GM12878 (cell line): ENCODE data around the gene DGCR8. TPM values are rescaled to one million over a fixed set of nuclear protein-coding genes. Genes with fewer than 3 reads are reported as not detected.

Experiments used
- ATAC-seq: fragments of 200-7000 bp; cut with Tn5 transposase; 3 replicates; pipeline ENCODE4 v1.9.1; 2020; ENCODE audit warnings: mild to moderate bottlenecking, moderate library complexity
- BruUV-seq: library from RNA; stranded (reverse); fragments of 400-500 nt; replicated peaks from 2 replicates; lab custom pipeline; 2021; lab: Mats Ljungman, UMichigan
- CTCF ChIA-PET: fragments of 300-600 bp; sonication (Branson Sonifier 250); formaldehyde crosslinking; extraction: SDS; loops from one replicate; lab custom pipeline; 2021; ENCODE audit warnings: inconsistent platforms; lab: Yijun Ruan, JAX
- POLR2A ChIA-PET: fragments of 350-600 bp; formaldehyde crosslinking; extraction: SDS; loops from one replicate; lab custom pipeline; 2021; ENCODE audit warnings: inconsistent platforms; lab: Charles Lee
- RAD21 ChIA-PET: fragments of 300-600 bp; sonication (Branson Sonifier 250); formaldehyde crosslinking; loops from one replicate; lab custom pipeline; 2023; ENCODE audit warnings: antibody characterized with exemption; ENCODE audit not compliant: unreplicated experiment; lab: Charles Lee
- SMC1A ChIA-PET: fragments of 300-600 bp; sonication (Branson Sonifier 250); formaldehyde crosslinking; loops from one replicate; lab custom pipeline; 2023; ENCODE audit not compliant: unreplicated experiment, uncharacterized antibody; lab: Charles Lee
- DNase-seq: peaks from one replicate; pipeline ENCODE4 v3.0.0-alpha.2; 2011; ENCODE audit warnings: low read depth, low spot score
- FAIRE-seq: peaks from 3 replicates; lab custom pipeline; 2011; peaks lifted over from hg19 to GRCh38; lab: Jason Lieb, UNC
- H2AFZ ChIP-seq: 2 replicates; pipeline ENCODE4 v1.6.0; 2011; ENCODE audit warnings: low read depth, low read length, control low read depth; ENCODE audit not compliant: control insufficient read depth
- H3K27ac ChIP-seq: 2 replicates; pipeline ENCODE4 v1.5.1; 2011; ENCODE audit warnings: control low read depth; ENCODE audit not compliant: control insufficient read depth, insufficient read depth
- H3K27me3 ChIP-seq, 2 experiments: replicated peaks in 1 of 2; 2 replicates each; pipeline versions ENCODE4 v1.6.0 to v1.6.1; 2011; ENCODE audit warnings: low read length in 1 of 2; ENCODE audit not compliant: control insufficient read depth in 2 of 2, insufficient read depth in 2 of 2
- H3K36me3 ChIP-seq, 2 experiments: 2 replicates each; pipeline ENCODE4 v1.5.1; 2011; ENCODE audit warnings: low read length in 1 of 2; ENCODE audit not compliant: control insufficient read depth in 2 of 2, insufficient read depth in 2 of 2
- H3K4me1 ChIP-seq: 2 replicates; pipeline ENCODE4 v1.6.1; 2011; ENCODE audit warnings: mild to moderate bottlenecking, low read length, moderate library complexity, mixed read lengths; ENCODE audit not compliant: control insufficient read depth, insufficient read depth
- H3K4me2 ChIP-seq: 2 replicates; pipeline ENCODE4 v1.6.0; 2011; ENCODE audit warnings: control low read depth; ENCODE audit not compliant: control insufficient read depth, insufficient read depth
- H3K4me3 ChIP-seq: fragments of 200-600 bp; sonication (generic); 2 replicates; pipeline ENCODE4 v1.5.1; 2016
- H3K79me2 ChIP-seq: 2 replicates; pipeline ENCODE4 v1.6.0; 2011; ENCODE audit warnings: low read length; ENCODE audit not compliant: control insufficient read depth, insufficient read depth
- H3K9ac ChIP-seq: 2 replicates; pipeline ENCODE4 v1.8.0; 2011; ENCODE audit warnings: low read length, control low read depth, mixed read lengths; ENCODE audit not compliant: control insufficient read depth, insufficient read depth
- H3K9me3 ChIP-seq: replicated peaks from 3 replicates; pipeline ENCODE4 v1.5.1; 2011; ENCODE audit warnings: mild to moderate bottlenecking, low read length; ENCODE audit not compliant: control insufficient read depth, insufficient read depth
- H4K20me1 ChIP-seq: 2 replicates; pipeline ENCODE4 v1.6.0; 2011; ENCODE audit not compliant: control insufficient read depth, insufficient read depth
- BACH1 ChIP-seq: fragments of 450-650 bp; IDR thresholded peaks from 2 replicates; pipeline ENCODE4 v1.6.1; 2017; ENCODE audit warnings: mild to moderate bottlenecking, borderline replicate concordance
- EED ChIP-seq: sonication (generic); IDR thresholded peaks from 2 replicates; pipeline ENCODE4 v1.6.1; 2016; ENCODE audit warnings: antibody characterized with exemption, low read depth
- EZH2 ChIP-seq: IDR thresholded peaks from 2 replicates; pipeline ENCODE4 v1.6.1; 2012; ENCODE audit warnings: low read depth, mild to moderate bottlenecking, control low read depth, inconsistent platforms, low read length, borderline replicate concordance; ENCODE audit not compliant: control insufficient read depth
- HDAC6 ChIP-seq: fragments of 200-600 bp; sonication (generic); IDR thresholded peaks from one replicate; pipeline ENCODE4 v1.8.0; 2017; ENCODE audit warnings: antibody characterized with exemption; ENCODE audit not compliant: unreplicated experiment
- KDM1A ChIP-seq: fragments of 200-600 bp; sonication (generic); IDR thresholded peaks from 2 replicates; pipeline ENCODE4 v1.6.1; 2016; ENCODE audit warnings: borderline replicate concordance
- NR2F1 ChIP-seq: fragments of 450-650 bp; conservative IDR thresholded peaks from 2 replicates; pipeline ENCODE4 v1.6.1; 2017; ENCODE audit warnings: mild to moderate bottlenecking
- PML ChIP-seq: IDR thresholded peaks from 2 replicates; pipeline ENCODE4 v1.6.1; 2012; ENCODE audit warnings: low read length, inconsistent platforms
- POLR2AphosphoS2 ChIP-seq: IDR thresholded peaks from 2 replicates; pipeline ENCODE4 v1.6.1; 2011; ENCODE audit warnings: low read depth, mild to moderate bottlenecking, low read length, improper control_type of control experiment, moderate library complexity
- RAD21 ChIP-seq: IDR thresholded peaks from 2 replicates; pipeline ENCODE4 v1.6.1; 2011; ENCODE audit warnings: mild to moderate bottlenecking, low read depth, low read length, moderate library complexity; ENCODE audit not compliant: insufficient read depth
- SMAD5 ChIP-seq: IDR thresholded peaks from 2 replicates; pipeline ENCODE4 v1.6.1; 2016; ENCODE audit warnings: antibody characterized with exemption, low read depth
- SMC3 ChIP-seq: IDR thresholded peaks from 2 replicates; pipeline ENCODE4 v1.6.1; 2011; ENCODE audit warnings: low read length, improper control_type of control experiment, borderline replicate concordance
- WGBS: methylation state at CpG from one replicate; pipeline ENCODE4 v1.1.6; 2016; ENCODE audit warnings: low lambda C conversion rate; ENCODE audit not compliant: insufficient replicate concordance, insufficient coverage; ENCODE audit errors: missing lambda C conversion rate; 5-methylcytosine and 5-hydroxymethylcytosine counted together
- in situ Hi-C: fragments of 300-500 bp; cut with MboI; formaldehyde crosslinking; loops from 9 replicates; pipeline ENCODE4 v1.14.3; 2018; ENCODE audit warnings: mixed read lengths
- intact Hi-C: fragments of 100-400 bp; cut with micrococcal nuclease; formaldehyde crosslinking; loops from one replicate; pipeline ENCODE4 v1.14.2; 2022; ENCODE audit not compliant: unreplicated experiment
- polyA plus RNA-seq, 11 experiments: library from polyadenylated mRNA; depleted of rRNA in 4 of 11; unstranded in 6 of 11; stranded (reverse) in 5 of 11; fragments of >200 nt; fragmentation: Nextera tagmentation in 4 of 11; fragmentation: Illumina TruSeq in 1 of 11; extraction: Ambion mirVana in 4 of 11; extraction: Trizol in 1 of 11; gene quantifications; 1 replicate in 1 of 11; 2 replicates in 10 of 11; pipeline versions ENCODE4 v1.2.1 to v1.2.3, GENCODE V29; 2011 to 2016; ENCODE audit warnings: inconsistent platforms in 2 of 11, missing spikeins in 2 of 11, low read depth in 1 of 11
- total RNA-seq, 4 experiments: library from RNA; depleted of rRNA in 3 of 4; stranded (reverse); fragments of >200 nt in 3 of 4; fragmentation: Illumina TruSeq in 1 of 4; extraction: Trizol in 1 of 4; gene quantifications; 2 replicates each; pipeline versions ENCODE4 v1.2.1 to v1.2.3, GENCODE V29; 2013 to 2021
- TF ChIP-seq, protein P1 (sequence below): fragments of 450-650 bp; IDR thresholded peaks from 2 replicates; pipeline ENCODE4 v1.6.1; 2017; ENCODE audit warnings: mild to moderate bottlenecking, low read depth, inconsistent platforms; ENCODE audit not compliant: poor library complexity, severe bottlenecking
- TF ChIP-seq, protein P2 (sequence below): IDR thresholded peaks from 2 replicates; pipeline ENCODE4 v1.6.1; 2012; ENCODE audit warnings: low read depth, low read length, improper control_type of control experiment

DGCR8 gene
- total and polyA plus RNA-seq, 10 of the 15 experiments (the other 5 are each of a cell fraction or from before 2014, with no cell fraction given), result 1.2 to 35.1 (median 17.2) TPM

DNA sequence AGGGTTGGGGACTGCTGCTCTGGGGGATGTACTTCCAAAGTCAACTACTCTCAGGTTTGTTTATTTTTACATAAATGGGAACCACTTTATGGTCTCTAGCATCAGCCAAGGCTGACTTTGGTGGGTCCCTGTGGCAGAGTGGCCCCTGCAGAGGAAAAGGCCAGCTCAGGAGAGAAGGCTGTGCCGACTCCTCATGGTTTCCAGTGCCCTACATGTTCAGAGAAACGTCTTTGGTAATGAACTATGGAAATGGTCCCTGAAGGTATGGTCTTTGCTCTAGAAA, 48.5 kb downstream of the DGCR8 start:
- RAD21 ChIA-PET, result interaction anchor here (1.1 kb wide), 1 partner anchor 154 kb away, joined by 3 read pairs; no protein-coding TSS in a partner anchor
- no peak overlapping the region for H3K4me2 ChIP-seq
- no peak overlapping the region for H3K9ac ChIP-seq
- POLR2A ChIA-PET, result interaction anchor here (1.8 kb wide), 1 partner anchor 9 kb away, joined by 4 read pairs; no protein-coding TSS in a partner anchor
- CTCF ChIA-PET, result interaction anchor here (2.1 kb wide), 1 partner anchor 160 kb away, joined by 7 read pairs; no protein-coding TSS in a partner anchor
- H4K20me1 ChIP-seq, result no peaks in the 10 kb centered on the region
- no peaks in the 10 kb centered on the region for H3K9me3 ChIP-seq
- no peak for FAIRE-seq
- DNase-seq, result no peak
- 50% methylated on average over 2 of the region's 2 CpGs for WGBS
- H3K36me3 ChIP-seq, result peaks cover 20 to 29% of the 10 kb centered on the region in 2 experiments; a peak in 3 of 4 replicates
- H3K27me3 ChIP-seq, result no peaks in the 10 kb centered on the region
- peaks cover 12% of the 10 kb centered on the region for H3K4me1 ChIP-seq
- H3K4me3 ChIP-seq, result no peak overlapping the region
- H3K27ac ChIP-seq, result no peak overlapping the region
- H3K79me2 ChIP-seq, result peaks cover 11% of the 10 kb centered on the region
- in situ Hi-C loops, result no loop called here
- intact Hi-C loops, result no loop called here
- no peak overlapping the region for H2AFZ ChIP-seq
- ATAC-seq, result no peak
- no peak for TF ChIP-seq BACH1
- TF ChIP-seq PML, result peak; percentile 61; the same call in 1 of the 2 replicates
- TF ChIP-seq POLR2AphosphoS2, result 0 out of 2 replicates have a peak, but pooled peaks have one; percentile 18
- BruUV-seq, result no TSS peak
- SMC1A ChIA-PET, result no interaction called here

DNA sequence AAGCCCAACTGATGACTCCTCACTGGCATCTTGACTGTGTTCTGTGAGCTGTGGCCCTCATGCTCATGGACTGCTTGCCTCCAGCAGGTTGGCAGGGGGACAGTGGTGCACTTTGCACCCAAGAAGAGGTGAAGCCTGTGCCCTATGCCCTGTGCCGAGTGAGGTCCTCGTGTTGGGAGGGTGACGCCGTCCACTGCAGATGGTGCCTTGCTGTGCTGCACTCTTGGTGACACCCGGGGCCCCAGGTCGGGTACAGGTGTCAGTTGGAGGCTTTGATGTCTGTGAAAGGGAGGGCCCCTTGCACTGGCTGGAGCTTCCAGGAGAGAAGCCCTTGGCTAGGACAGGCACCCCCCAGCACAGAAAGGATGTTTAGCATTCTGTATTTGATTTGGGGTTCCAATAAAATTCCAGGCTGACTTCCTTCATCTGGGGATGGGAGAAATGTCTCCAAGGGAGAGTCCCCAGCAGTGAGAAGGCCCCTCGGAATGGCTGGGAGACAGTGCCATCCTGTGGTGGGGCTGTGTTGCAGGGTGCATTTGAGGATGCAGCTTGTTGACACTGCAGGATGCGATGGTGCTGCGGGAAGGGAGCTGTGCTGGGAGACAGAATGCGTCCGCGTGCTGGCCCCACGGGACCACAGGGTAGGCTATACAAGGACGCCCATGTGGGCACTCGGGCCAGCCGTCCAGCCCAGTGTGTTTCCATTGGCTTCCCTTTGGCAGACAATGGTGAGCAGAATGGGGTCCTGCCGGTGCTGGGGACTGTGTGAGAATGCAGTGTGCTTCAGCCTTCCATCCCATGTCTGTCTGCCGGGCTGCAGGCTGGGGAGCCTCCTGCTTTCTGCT, 49.1 kb downstream of the DGCR8 start:
- peaks cover 20 to 23% of the 10 kb centered on the region in 2 experiments; a peak in 3 of 4 replicates for H3K36me3 ChIP-seq
- intact Hi-C loops (no loop called here), in situ Hi-C loops (no loop called here)
- no peak overlapping the region for H3K4me2 ChIP-seq
- no peak overlapping the region for H2AFZ ChIP-seq
- peaks cover 7% of the 10 kb centered on the region for H3K79me2 ChIP-seq
- ATAC-seq, result peak; percentile 48
- FAIRE-seq, result no peak
- no peaks in the 10 kb centered on the region for H4K20me1 ChIP-seq
- peaks cover 12% of the 10 kb centered on the region for H3K4me1 ChIP-seq
- CTCF ChIA-PET, result interaction anchor here (0.7 to 2.1 kb wide), 3 partner anchors 116 to 176 kb away, joined by 4 to 7 read pairs (median 5); no protein-coding TSS in a partner anchor
- no peaks in the 10 kb centered on the region for H3K27me3 ChIP-seq
- H3K9ac ChIP-seq, result no peak overlapping the region
- POLR2A ChIA-PET, result interaction anchor here (1.8 kb wide), 1 partner anchor 9 kb away, joined by 4 read pairs; no protein-coding TSS in a partner anchor
- no peak overlapping the region for H3K27ac ChIP-seq
- H3K4me3 ChIP-seq, result no peak overlapping the region
- 27% methylated on average over 18 of the region's 18 CpGs for WGBS
- SMC1A ChIA-PET, result interaction anchor here (0.9 kb wide), 1 partner anchor 106 kb away, joined by 3 read pairs; no protein-coding TSS in a partner anchor
- no peaks in the 10 kb centered on the region for H3K9me3 ChIP-seq
- no peak for DNase-seq
- no TSS peak for BruUV-seq
- RAD21 ChIA-PET, result interaction anchor here (1.1 kb wide), 1 partner anchor 155 kb away, joined by 3 read pairs; no protein-coding TSS in a partner anchor
- TF ChIP-seq NR2F1 (no peak), RAD21 (peak; percentile 61), SMC3 (peak; percentile 35; the same call in 1 of the 2 replicates), HDAC6 (no peak), KDM1A (no peak), EZH2 (no peak), SMAD5 (no peak), EED (no peak)
- TF ChIP-seq, protein P1, sequence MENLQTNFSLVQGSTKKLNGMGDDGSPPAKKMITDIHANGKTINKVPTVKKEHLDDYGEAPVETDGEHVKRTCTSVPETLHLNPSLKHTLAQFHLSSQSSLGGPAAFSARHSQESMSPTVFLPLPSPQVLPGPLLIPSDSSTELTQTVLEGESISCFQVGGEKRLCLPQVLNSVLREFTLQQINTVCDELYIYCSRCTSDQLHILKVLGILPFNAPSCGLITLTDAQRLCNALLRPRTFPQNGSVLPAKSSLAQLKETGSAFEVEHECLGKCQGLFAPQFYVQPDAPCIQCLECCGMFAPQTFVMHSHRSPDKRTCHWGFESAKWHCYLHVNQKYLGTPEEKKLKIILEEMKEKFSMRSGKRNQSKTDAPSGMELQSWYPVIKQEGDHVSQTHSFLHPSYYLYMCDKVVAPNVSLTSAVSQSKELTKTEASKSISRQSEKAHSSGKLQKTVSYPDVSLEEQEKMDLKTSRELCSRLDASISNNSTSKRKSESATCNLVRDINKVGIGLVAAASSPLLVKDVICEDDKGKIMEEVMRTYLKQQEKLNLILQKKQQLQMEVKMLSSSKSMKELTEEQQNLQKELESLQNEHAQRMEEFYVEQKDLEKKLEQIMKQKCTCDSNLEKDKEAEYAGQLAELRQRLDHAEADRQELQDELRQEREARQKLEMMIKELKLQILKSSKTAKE, result no peak
- TF ChIP-seq, protein P2, sequence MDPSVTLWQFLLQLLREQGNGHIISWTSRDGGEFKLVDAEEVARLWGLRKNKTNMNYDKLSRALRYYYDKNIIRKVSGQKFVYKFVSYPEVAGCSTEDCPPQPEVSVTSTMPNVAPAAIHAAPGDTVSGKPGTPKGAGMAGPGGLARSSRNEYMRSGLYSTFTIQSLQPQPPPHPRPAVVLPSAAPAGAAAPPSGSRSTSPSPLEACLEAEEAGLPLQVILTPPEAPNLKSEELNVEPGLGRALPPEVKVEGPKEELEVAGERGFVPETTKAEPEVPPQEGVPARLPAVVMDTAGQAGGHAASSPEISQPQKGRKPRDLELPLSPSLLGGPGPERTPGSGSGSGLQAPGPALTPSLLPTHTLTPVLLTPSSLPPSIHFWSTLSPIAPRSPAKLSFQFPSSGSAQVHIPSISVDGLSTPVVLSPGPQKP, result no peak
